Stimulated activated CD8-positive, alpha-beta memory T cell treated with anti-CD3 and anti-CD28 coated beads, Interleukin-2, amount 100 ng/mL, for 48 hours (primary cell): ENCODE measurements around the gene POLE2.
"Not testable (repeated sequence)": the region's sequence is repeated elsewhere in the genome, so short reads cannot be mapped to it uniquely, and the experiment has no call there.

Experiments
- DNase-seq, 2 donors: peaks; one replicate each; pipeline ENCODE4 v3.0.0-alpha.2; 2020; ENCODE audit warnings: low read depth in 2 of 2

The POLE2 gene

DNA sequence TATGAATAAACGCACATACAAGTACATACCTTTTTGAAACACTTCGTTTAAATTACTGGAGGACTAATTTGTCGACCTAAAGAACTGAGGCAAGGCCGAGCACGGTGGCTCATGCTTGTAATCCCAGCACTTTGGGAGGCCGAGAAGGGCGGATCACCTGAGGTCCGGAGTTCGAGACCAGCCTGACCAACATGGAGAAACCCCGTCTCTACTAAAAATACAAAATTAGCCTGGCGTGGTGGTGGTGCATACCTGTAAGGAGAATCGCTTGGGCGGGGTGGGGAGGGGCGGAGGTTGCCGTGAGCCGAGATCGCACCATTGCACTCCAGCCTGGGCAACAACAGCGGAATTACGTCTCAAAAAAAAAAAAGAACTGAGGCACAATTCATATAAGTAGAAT lies 68.7 kb downstream of the POLE2 start:
- DNase-seq = not testable (repeated sequence)

DNA sequence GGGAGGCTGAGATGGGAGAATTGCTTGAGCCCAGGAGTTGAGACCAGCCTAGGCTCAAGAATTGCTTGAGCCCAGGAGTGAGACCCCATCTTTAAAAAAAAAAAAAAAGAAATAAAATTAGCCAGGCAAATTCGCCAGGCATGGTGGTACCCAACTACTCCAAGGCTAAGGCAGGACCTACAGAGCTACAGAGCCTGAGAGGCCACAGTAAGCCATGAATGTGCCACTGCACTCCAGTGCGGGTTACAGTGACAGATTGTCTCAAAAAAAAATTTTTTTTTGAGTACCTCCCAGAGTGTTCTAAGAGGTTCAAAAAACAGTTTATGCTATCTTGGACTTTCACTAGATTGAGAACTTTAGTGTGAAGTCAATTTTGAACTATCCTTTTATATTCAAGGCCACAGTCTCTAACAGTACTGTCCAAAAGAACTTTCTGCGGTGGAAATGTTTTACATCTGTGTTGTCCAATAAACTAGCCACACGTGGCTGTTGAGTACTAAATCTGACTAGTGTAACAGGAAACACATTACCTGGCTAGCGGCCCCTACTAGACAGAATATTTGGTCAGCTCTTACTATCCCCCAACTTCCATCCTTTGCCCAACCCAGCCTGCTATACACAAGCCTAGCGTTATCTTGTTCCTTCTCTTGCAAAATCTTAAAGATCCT lies 70.0 kb downstream of the POLE2 start:
- no peak for DNase-seq

DNA sequence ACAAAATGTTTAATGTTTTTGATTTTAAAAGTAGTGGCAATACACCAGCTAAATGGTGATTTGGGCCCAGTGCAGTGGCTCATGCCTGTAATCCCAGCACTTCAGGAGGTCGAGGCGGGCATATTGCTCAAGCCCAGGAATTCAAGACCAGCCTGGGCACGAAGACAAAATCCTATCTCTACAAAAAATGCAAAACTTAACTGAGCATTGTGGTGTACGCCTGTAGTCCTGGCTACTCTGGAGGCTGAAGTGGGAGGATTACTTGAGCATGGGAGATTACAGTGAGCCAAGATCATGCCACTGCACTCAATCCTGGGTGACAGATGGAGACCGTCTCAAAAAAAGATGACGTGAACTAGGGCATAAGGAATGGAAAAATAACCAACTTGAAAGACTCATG lies 72.2 kb downstream of the POLE2 start:
- DNase-seq = no peak

DNA sequence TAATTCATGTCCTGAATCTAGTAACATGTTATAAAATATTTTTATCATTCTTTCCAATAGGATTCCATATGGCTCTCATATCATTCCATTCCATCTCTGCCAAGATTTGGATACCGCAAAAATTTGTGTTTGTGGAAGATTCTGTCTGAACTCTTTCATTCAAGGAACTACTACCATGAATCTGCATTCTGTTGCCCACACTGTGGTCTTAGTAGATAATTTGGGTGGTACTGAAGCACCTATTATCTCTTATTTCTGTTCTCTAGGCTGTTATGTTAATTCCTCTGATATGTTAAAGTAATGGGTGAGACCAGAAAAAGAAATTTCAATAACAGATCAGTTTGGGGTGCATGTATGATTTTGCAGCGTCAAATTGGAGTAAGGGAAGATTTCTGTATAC lies 73.8 kb downstream of the POLE2 start:
- DNase-seq = no peak

DNA sequence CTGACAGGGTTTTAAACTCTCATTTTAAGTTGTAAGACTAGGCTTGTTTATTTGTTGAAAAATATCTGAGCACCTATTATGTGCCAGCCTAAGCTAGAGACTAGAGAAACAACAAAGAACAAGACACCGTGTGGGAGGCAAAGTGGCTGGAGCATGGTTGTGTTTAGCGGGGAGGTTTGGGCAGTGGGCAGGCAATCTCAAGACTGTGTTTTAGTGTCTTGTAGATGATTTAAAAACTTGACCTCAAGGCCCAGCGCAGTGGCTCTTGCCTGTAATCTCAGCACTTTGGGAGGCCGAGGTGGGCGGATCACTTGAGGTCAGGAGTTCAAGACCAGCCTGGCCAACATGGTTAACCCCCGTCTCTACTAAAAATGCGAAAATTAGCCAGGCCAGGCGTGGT lies 75.3 kb downstream of the POLE2 start:
- no peak for DNase-seq

DNA sequence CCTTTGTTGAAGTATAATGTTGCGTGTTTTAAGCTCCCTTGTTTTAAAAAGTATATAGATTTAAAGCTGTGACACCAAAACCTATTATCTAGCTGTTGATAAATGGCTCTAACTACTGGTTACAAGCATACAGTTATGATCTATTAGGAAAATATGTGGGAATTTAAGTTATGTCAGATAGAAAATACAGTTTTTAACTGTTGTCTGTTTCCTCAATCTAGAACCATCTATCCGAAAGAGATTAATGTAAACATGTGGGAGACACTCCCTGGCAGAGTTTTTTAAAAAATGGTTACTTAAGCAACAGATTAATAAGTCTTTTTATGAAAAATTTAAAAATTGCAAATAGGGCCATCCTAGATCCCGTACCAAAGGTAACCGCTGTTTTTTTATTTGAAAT lies 75.8 kb downstream of the POLE2 start:
- no peak for DNase-seq

DNA sequence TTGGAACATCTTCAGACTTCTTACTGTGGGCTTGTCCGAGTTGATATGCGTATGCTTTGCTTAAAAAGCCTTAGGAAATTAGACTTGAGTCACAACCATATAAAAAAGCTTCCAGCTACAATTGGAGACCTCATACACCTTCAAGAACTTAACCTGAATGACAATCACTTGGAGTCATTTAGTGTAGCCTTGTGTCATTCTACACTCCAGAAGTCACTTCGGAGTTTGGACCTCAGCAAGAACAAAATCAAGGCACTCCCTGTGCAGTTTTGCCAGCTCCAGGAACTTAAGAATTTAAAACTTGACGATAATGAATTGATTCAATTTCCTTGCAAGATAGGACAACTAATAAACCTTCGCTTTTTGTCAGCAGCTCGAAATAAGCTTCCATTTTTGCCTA lies 80.4 kb downstream of the POLE2 start:
- no peak for DNase-seq

DNA sequence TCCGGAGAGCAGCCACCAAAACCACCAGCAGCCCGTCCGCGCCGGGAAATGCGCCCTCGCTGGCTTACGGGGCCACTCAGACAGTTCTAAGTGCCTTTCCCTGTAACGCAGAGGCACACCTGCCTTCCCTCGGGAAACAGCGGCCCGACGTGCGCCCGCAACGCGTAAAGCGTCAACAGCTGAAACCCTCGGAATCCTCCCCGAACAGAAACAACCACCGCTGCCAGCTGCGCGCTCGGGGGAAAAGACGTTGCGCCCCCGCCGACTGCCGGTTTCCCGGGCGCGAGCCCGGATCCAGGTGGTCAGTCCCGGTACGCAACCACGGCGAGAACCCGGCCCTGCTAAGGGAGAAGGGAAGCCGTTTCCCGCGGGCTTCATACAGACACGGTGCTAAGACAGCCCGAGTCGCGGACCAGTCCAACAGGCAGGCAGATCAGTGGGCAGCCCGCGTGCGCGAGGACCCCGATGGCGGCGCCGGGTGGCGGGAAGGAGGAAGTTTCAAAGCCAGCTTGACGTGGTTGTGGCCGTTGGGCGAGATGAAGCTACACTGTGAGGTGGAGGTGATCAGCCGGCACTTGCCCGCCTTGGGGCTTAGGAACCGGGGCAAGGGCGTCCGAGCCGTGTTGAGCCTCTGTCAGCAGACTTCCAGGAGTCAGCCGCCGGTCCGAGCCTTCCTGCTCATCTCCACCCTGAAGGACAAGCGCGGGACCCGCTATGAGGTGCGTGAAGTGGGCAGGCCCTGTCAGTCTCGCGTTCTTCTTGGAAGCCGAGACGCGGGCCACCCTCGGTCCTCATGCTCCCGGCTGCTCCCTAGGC lies 89.3 kb downstream of the POLE2 start, which contains the start of gene LRR1:
Gene LRR1 (plus strand): TSS at position 456 of the 816 bp plus-strand sequence. CDS start 81 bp downstream, at position 537.
- peak; percentile 78 to 79 for DNase-seq

DNA sequence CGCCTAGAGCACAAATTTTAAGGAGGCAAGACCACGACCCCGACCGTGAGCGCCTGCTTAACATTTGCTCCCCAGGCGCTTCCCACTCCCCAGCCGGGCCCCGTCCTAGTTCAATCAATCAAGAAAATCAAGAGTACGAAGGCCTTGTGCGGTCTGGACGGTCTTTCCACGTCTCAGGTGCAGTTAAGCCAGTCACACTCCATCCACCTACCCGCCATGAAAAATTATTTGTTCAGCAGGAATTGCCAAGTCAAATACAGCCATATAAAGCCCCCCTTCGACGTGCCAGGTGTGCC lies 89.9 kb downstream of the POLE2 start:
- no peak for DNase-seq

DNA sequence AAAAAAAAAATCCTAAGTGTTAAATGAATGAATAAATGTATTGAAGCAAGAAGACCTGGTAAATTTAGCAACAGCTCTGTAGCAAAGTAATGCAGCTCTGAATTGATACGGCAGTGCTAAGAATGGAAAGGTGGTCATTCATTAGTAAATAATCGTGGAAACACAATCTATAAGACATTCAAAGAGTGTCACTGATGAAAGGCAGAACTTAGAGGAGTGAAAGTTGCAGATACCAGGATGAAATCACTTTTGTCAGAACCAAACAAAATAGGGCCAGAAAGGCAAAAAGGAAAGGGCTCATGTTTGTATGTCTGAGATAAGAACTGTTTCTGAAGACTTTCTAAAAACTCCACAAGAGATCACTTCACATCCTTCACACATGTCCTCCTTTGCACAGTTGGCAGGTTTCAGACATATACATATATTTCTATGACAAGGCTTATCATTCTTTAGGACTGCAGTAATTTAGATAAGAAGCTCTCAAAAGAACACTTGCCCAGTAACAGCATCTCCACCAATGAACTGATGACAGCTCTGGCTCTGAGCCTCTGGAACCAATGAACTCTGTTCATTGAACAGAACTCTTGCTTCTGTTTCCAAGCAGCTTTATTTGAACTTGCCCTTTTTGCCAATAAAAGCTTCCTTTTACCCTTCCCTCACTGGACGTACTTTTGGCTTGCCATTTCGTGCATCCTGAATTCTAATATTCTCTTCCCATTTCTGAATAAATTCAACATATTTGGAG lies 93.5 kb downstream of the POLE2 start:
- no peak for DNase-seq
